ENCODE results near the gene TMED5. TPM values are rescaled to one million over a fixed set of nuclear protein-coding genes. Genes with fewer than 3 reads are reported as not detected.

TMED5 gene
- total RNA-seq, 4 donors from 2014 or later: 38.8 to 76.9 (median 57.5) TPM

GRCh38 chr1:93113127-93113526 is 67.1 kb downstream of the TMED5 start:
- no peak for DNase-seq
- peaks cover 0 to 22% (median 0%) of the 10 kb centered on the region in 3 donors for H3K36me3 ChIP-seq
- TF ChIP-seq CTCF (IDR thresholded peaks at IDR 0.05) (no peak), POLR2A (IDR thresholded peaks at IDR 0.05) (no peak)
- no peaks in the 10 kb centered on the region for H3K27me3 ChIP-seq
- no peak overlapping the region for H3K4me3 ChIP-seq
- no peak overlapping the region for H3K27ac ChIP-seq
- no peaks in the 10 kb centered on the region for H3K9me3 ChIP-seq
- H3K4me1 ChIP-seq: no peaks in the 10 kb centered on the region

DNA sequence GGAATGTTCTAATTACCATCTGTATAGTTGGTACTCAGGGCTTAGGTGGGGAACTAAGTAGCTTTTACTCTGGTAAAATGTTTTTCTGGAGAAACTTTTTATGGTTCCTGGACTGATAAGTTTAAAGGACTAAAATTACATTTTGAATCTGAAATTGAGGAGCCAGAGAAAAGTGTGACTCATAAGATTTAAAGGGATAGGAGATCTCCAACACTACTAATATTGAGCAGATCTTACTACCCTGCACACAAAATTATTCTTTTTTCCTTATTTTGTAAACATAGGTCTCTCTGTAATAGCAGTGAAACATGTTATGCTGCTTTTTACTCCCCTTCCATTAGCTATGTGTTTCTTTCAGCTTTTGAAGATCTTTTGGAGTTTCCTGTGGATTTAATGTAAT is 68.7 kb downstream of the TMED5 start:
- Histone ChIP-seq H3K27me3 (no peaks in the 10 kb centered on the region), H3K4me1 (no peaks in the 10 kb centered on the region), H3K36me3 (peaks cover 0 to 20% (median 0%) of the 10 kb centered on the region in 3 donors), H3K4me3 (no peak overlapping the region), H3K9me3 (peaks cover 0 to 4% (median 2%) of the 10 kb centered on the region in 4 donors), H3K27ac (no peak overlapping the region)
- no peak for DNase-seq
- no peak for TF ChIP-seq CTCF (IDR thresholded peaks at IDR 0.05)
- no peak for TF ChIP-seq POLR2A (IDR thresholded peaks at IDR 0.05)

DNA sequence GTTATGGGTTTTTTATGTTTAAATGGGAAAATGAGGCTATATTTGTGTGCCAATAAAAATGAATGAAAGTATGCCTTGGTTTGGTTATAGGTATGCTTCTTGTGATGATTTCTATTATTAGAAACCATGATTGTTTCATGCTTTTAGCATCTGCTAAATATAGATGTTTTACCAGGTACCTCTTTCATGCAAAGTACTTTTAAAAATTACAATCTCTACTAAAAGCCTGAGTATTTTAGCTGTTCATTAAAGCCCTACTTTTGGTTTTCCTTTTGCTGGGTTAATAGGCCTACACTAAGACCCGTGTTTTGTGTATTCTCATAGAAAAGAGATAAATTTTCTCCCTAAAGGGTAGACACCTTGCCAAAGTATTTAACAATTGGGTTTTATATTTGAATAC is 69.1 kb downstream of the TMED5 start:
- H3K9me3 ChIP-seq: peaks cover 0 to 4% (median 2%) of the 10 kb centered on the region in 4 donors

GRCh38 chr1:93109578-93109977 is 70.6 kb downstream of the TMED5 start:
- Histone ChIP-seq H3K27me3 (no peaks in the 10 kb centered on the region), H3K36me3 (peaks cover 0 to 8% (median 0%) of the 10 kb centered on the region in 3 donors), H3K4me3 (no peak overlapping the region), H3K27ac (no peak overlapping the region), H3K4me1 (no peaks in the 10 kb centered on the region), H3K9me3 (peaks cover 0 to 4% (median 2%) of the 10 kb centered on the region in 4 donors)
- TF ChIP-seq CTCF (IDR thresholded peaks at IDR 0.05) (no peak), POLR2A (IDR thresholded peaks at IDR 0.05) (no peak)
- DNase-seq: no peak

More for the DNA sequence above, 69.1 kb downstream of the TMED5 start:
- Histone ChIP-seq H3K4me1 (no peaks in the 10 kb centered on the region), H3K27ac (no peak overlapping the region), H3K27me3 (no peaks in the 10 kb centered on the region), H3K4me3 (no peak overlapping the region), H3K36me3 (peaks cover 0 to 15% (median 0%) of the 10 kb centered on the region in 3 donors)
- TF ChIP-seq CTCF (IDR thresholded peaks at IDR 0.05): no peak
- TF ChIP-seq POLR2A (IDR thresholded peaks at IDR 0.05): no peak
- no peak for DNase-seq

DNA sequence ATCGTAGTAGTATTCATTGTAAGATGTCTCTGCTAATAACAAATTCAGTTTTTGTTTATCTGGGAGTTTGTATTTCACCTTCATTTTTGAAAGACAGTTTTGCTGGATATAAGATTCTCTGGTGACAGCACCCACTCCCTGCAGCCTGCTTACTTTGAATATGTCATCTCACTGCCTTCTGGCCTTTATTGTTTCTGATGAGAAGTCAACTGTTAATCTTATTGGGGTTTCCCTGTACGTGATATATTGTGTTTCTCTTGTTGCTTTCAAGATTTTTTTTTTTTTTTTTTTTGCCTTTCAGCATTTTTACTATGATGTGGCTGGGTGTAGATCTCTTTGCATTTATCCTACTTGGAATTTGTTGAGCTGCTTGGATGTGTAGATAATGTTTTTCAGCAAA is 71.9 kb downstream of the TMED5 start:
- no peaks in the 10 kb centered on the region for H3K4me1 ChIP-seq
- no peak overlapping the region for H3K27ac ChIP-seq
- no peak for TF ChIP-seq POLR2A (IDR thresholded peaks at IDR 0.05)
- no peak for TF ChIP-seq CTCF (IDR thresholded peaks at IDR 0.05)
- H3K9me3 ChIP-seq: peaks cover 0 to 4% (median 2%) of the 10 kb centered on the region in 4 donors
- no peak for DNase-seq
- no peaks in the 10 kb centered on the region for H3K27me3 ChIP-seq
- H3K36me3 ChIP-seq: peaks cover 0 to 12% (median 0%) of the 10 kb centered on the region in 3 donors
- H3K4me3 ChIP-seq: no peak overlapping the region

GRCh38 chr1:93107395-93107794 is 72.8 kb downstream of the TMED5 start:
- H3K27ac ChIP-seq: no peak overlapping the region
- TF ChIP-seq POLR2A (IDR thresholded peaks at IDR 0.05): no peak
- TF ChIP-seq CTCF (IDR thresholded peaks at IDR 0.05): no peak
- H3K36me3 ChIP-seq: peaks cover 0 to 12% (median 0%) of the 10 kb centered on the region in 3 donors
- H3K4me3 ChIP-seq: no peak overlapping the region
- no peaks in the 10 kb centered on the region for H3K4me1 ChIP-seq
- H3K9me3 ChIP-seq: peaks cover 0 to 4% (median 2%) of the 10 kb centered on the region in 4 donors
- no peak for DNase-seq
- H3K27me3 ChIP-seq: no peaks in the 10 kb centered on the region

Data from Peyer's patch (tissue), 4 donors.